Measurements from ENCODE around the gene NDUFB2.

DNA sequence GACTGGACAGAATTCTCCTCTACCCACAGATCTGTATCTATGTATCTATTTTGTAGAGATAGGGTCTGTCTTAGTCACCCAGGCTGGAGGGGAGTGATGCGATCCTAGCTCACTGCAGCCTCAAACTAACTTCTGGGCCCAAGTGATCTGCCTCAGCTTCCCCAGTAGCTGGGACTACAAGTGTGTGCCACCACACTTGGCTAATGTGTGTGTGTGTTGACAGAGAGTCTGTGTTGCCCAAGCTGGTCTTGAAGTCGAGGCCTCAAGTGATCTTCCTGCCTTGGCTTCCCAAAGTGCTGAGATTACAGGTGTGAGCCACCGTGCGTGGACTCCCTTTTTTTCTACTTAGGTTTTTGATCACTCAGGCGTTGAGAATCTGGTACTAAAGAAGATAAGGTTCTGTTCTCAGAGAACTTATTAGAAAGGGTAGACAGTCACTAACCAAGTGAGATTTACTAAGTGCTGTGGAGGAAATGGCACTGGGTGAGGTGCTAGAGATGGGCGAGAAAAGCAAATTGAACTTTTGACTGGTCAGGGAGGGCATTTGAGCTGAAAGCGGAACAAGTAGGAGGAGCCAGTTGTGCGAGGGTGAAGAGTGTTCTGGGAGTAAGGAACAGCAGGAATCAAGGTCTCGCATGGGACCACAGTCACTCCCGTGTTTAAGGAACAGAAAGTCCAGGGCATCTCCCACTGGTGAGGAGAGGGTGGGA lies 18.0 kb downstream of the NDUFB2 start:
- TF ChIP-seq, protein P1, sequence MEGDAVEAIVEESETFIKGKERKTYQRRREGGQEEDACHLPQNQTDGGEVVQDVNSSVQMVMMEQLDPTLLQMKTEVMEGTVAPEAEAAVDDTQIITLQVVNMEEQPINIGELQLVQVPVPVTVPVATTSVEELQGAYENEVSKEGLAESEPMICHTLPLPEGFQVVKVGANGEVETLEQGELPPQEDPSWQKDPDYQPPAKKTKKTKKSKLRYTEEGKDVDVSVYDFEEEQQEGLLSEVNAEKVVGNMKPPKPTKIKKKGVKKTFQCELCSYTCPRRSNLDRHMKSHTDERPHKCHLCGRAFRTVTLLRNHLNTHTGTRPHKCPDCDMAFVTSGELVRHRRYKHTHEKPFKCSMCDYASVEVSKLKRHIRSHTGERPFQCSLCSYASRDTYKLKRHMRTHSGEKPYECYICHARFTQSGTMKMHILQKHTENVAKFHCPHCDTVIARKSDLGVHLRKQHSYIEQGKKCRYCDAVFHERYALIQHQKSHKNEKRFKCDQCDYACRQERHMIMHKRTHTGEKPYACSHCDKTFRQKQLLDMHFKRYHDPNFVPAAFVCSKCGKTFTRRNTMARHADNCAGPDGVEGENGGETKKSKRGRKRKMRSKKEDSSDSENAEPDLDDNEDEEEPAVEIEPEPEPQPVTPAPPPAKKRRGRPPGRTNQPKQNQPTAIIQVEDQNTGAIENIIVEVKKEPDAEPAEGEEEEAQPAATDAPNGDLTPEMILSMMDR (optimal IDR thresholded peaks at IDR 0.05 in 1 of 3, IDR thresholded peaks at IDR 0.05 in 1 of 3, conservative IDR thresholded peaks at IDR 0.05 in 1 of 3; ENCODE audit: extremely low read depth in 1 of 3, insufficient read depth in 2 of 3, low read length in 3 of 3) = no peak
- TF ChIP-seq EZH2 (IDR thresholded peaks at IDR 0.05; ENCODE audit: low read length) = no peak

All from keratinocyte (primary cell).